Measurements from ENCODE around the gene KARS1. TPM values are rescaled to one million over a fixed set of nuclear protein-coding genes. Genes with fewer than 3 reads are reported as not detected.

The KARS1 gene
- 85.7 TPM for total RNA-seq

DNA sequence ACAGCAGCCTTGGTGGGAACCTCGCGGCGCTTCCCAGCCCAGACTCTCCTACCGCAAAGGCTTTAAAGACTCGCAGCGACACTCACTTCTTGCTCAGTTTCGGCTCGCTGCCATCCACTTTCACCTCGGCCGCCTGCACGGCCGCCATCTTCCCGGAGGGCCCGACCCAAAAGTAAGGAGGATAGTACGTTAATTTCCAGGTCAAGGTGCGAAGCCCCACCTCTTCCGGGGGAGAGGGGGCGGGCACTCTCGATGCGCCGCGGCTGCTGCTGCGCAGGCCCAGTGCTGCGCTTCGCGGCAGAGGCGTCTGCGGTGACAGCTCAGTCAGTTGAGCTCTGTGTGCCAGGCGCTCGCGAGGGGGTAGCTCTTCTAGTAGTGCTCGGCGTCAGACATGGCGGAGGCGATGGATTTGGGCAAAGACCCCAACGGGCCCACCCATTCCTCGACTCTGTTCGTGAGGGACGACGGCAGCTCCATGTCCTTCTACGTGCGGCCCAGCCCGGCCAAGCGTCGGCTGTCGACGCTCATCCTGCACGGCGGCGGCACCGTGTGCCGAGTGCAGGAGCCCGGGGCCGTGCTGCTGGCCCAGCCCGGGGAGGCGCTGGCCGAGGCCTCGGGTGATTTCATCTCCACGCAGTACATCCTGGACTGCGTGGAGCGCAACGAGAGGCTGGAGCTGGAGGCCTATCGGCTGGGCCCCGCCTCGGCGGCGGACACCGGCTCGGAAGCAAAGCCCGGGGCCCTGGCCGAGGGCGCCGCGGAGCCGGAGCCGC, at the start of gene KARS1, which contains the start of gene TERF2IP:
Gene KARS1 (minus strand): TSS at position 174 of the 773 bp plus-strand sequence. CDS start 26 bp downstream, at position 148.
Gene TERF2IP (plus strand): TSS at position 282 of the 773 bp plus-strand sequence. CDS start 110 bp downstream, at position 392.

GRCh38 chr16:75676909-75677308, 29.4 kb upstream of the KARS1 start, which contains the start of gene CPHXL2:
TSS of gene CPHXL2 (minus strand) at chr16:75677009. CDS start at chr16:75676999, 10 bp downstream.

DNA sequence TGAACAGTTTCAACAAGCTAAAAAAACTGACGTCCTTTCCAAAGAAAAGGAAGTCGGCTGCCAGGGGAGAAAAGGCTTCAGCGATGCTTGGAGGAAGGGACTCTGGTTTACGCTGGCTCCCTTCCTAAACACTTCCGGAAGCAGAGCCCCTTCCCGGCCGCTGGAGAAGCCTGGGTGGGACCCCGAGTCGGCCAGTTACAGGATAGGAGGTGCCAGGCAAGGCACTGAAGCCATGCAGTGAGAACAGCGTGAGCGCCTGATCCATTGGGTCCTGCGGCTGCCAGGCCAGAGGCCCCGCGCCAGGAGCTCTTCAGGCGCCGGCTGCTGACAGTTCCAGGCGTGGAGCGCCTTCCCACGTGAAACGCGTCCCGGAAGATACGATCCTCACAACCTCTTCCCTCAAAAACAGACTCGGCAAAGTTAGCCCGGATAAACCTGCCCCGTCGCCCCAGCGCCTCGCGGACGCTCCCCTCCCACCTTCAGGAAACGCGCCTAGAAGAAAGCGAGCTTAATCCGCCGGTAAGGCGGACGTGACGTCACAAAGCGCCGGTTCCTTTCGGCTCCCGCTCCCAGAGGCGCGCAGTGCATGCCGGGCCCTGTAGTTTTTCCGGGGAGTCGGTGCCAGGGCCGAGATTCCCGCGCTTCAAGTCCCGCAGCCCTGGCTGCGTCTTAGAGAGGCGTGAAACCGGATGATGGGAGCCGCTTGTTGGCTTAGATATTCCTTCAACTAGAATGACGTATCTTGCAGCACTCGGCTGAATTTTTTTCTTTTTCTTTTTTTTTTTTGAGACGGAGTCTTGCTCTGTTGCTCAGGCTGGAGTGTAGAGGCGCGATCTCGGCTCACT, 24.5 kb downstream of the KARS1 start, which contains the start of gene ADAT1:
Gene ADAT1 (minus strand): TSS at position 521 of the 845 bp plus-strand sequence. CDS start 2,482 bp downstream, outside the sequence.

Other genes with a start within 250 kb of the KARS1 start
- gene CFDP1, start 214.2 kb downstream of the KARS1 start, total RNA-seq = 56.9 TPM
- 32.8 TPM for gene TMEM170A, start 183.0 kb downstream of the KARS1 start, total RNA-seq
- 1.1 TPM for gene CHST6, start 152.2 kb downstream of the KARS1 start, total RNA-seq
- 0.58 TPM for gene CHST5, start 111.6 kb downstream of the KARS1 start, total RNA-seq
- 18.6 TPM for gene TMEM231, start 91.4 kb downstream of the KARS1 start, total RNA-seq
- gene GABARAPL2, start 81.3 kb downstream of the KARS1 start, total RNA-seq = 107 TPM
- 55.4 TPM for gene ADAT1, start 24.4 kb downstream of the KARS1 start, total RNA-seq
- gene TERF2IP, start 108 bp upstream of the KARS1 start, total RNA-seq = 67.8 TPM
- not detected for gene CPHXL2, start 29.3 kb upstream of the KARS1 start, total RNA-seq
- not detected for gene DUXB, start 53.8 kb upstream of the KARS1 start, total RNA-seq
- not detected for gene CPHXL, start 78.8 kb upstream of the KARS1 start, total RNA-seq